GM19397 (cell line): ENCODE data around the gene TMEM45B.
A peak's percentile ranks its signal among the peaks of the same experiment; 100 is the strongest.
"Not testable (repeated sequence)": the region's sequence is repeated elsewhere in the genome, so short reads cannot be mapped to it uniquely, and the experiment has no call there.

ENCODE experiments used
- ATAC-seq: cut with Tn5 transposase; IDR thresholded peaks from one replicate; pipeline ENCODE4 v1.9.1; 2021; ENCODE audit warnings: mild to moderate bottlenecking, moderate library complexity; ENCODE audit not compliant: unreplicated experiment

The TMEM45B gene

GRCh38 chr11:129849447-129850130 is 33.9 kb downstream of the TMEM45B start:
- ATAC-seq: no peak

DNA sequence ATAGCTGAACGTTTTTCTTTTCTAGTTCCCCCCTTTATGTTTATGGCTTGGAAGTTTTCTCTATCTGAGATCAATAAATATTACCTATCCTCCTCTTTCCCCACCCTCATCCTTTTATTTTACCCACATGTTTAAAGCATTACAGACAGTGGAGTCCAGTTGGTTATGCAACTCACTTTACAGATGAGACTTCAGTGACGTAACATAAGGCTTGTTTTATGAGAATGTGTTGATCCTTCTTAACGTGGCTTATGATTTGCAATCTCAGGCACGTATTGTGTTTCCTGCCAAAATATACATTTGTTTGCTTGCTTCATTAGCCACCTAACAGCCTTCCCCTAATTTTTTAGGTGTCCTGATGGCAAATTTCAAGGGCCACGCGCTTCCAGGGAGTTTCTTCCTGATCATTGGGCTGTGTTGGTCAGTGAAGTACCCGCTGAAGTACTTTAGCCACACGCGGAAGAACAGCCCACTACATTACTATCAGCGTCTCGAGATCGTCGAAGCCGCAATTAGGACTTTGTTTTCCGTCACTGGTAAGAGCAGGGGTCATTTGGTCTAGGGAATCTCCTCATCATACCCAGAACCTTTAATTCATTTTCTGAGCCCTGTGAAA is 36.6 kb downstream of the TMEM45B start:
- no peak for ATAC-seq

DNA sequence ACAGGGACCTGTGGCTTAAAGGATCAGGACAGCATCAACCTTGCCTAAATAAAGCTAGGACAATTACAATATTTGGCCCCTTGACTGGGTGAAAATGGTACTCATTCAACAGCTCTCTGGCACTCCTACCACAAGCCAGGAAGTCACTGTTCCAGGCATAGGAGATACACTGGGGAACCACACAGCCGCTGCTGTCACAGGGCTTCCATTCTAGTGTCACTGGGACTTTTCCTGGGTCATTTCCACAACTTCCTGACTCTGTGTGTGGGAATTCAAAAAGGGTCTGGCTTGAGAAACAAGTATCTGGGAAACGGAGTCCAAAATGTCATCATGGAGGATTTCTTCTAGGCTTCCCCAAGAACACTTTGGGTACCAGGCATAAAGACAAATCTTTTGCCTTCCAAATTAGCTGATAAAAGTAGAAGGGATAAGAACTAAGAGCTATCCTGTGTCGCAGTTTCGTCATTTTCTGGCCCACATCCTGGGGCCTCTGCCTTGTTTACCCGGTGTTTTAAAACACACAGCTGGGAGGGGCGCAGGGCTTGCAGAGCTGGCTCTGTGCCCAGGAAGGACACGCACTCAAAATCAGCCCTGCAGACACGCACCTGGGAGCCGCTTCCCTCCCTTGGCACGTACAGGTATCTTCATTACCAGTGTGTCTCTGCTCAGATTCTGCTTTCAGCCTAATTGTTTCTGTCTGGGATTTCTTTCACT is 38.0 kb downstream of the TMEM45B start:
- no peak for ATAC-seq

DNA sequence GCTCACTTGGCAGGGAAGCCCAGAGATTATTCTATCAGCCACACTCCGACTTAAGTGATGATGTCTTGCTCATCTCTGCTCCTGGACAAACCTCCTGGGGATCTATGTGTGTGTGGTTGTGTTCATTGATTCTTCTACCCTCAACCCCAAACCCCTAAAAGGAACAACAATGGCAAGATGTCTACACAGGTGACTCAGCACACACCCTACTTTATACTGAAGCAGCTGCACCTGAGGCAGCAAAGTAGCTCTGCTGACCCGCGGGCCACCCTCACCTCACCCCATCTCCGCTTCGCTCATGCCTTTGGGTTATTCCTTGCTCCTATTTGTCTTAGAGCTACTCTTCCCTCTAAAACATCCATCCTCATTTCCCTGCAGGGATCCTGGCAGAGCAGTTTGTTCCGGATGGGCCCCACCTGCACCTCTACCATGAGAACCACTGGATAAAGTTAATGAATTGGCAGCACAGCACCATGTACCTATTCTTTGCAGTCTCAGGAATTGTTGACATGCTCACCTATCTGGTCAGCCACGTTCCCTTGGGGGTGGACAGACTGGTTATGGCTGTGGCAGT is 38.7 kb downstream of the TMEM45B start:
- ATAC-seq: no peak

DNA sequence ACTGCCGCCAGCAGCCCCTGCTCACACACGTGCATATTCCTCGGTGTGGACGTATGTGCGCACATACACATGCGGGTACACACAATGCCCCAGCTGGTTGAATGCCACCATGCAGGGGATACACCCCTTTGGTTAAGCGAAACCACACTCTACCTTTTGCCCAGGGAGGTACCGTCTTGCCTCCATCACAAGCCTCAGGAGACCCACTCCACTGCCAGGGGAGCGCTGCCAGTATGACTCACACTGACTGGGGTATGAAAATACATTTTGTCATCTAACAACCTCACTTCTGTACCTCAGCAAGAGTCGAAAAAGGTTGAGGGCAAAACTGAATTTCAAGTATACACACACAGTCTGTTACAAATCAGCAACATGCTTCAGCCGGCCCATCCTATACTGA is 39.4 kb downstream of the TMEM45B start:
- no peak for ATAC-seq

DNA sequence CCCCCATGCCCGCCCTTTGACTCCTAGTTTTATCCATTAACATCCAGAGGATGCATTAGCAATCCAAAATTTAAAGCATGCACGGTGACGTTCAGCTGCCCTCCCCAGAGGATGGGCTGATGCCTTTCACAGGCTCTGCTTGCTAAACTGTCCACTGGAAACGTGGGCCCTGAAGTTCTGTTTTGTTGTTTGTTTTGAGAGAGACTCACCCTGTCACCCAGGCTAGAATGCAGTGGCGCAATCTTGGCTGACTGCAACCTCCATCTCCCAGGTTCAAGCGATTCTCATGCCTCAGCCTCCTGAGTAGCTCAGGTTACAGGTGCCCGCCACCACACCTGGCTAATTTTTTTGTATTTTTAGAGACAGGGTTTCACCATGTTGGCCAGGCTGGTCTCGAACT is 40.4 kb downstream of the TMEM45B start:
- no peak for ATAC-seq

DNA sequence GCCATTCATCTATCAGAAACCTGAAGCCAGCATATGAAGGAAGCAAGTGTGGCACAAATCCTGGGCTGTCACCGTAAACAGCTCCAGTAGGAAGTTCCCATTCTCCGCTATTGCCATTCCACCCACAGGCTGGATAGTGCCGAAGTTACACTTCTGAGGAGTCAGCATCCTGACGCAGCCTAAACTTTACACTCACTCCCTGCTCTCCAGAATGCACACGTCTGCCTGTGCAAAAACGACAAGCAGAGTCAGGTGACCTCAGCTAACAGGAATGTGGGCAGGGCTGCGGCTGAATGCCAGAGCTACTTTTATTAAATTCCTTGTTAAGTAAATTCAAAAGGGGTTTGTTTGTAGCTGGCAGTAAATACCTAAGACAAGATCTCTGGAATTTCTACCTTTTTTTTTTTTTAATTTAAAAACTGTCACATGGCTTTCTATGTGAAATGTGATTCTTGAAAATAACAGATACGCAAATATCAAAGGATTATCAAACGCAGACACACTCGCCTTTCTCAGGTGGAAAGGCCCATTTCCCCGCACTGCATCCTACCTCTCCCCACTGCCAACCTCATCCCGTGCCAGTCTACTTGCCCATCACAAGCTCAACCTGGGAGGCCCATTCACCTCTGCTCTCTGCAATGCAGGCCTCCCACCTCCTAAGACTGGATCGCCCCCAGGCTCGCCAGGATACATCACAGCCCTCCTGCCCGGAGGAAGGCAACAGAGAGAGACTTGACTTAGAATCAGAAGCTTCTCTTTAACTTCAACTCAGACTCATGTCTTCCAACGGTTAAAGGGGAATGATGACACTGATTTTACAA is 46.3 kb downstream of the TMEM45B start:
- no peak for ATAC-seq

- no peak for ATAC-seq
Measured at GRCh38 chr11:129864811-129865210, 49.2 kb downstream of the TMEM45B start.

DNA sequence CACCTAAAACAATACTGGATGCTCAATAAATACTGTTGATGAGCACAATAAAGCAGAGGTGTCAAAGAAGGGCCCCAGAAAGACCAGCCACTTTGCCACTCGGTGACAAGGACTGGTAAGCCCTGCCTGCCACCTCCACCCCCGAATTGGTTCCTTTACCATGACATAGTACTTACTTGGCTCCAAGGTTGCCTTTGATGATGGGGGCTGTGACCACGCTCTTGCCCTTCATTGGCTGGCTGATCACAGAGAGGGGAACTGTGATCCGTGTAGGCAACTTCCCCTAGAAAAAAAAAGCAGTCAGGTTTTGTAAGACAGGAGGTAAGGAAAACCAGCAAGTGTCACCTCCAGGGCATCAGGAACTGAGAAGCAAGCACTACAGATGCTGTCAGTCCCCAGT is 50.1 kb downstream of the TMEM45B start:
- no peak for ATAC-seq

- no peak for ATAC-seq
Measured at GRCh38 chr11:129866311-129866710, 50.7 kb downstream of the TMEM45B start.

DNA sequence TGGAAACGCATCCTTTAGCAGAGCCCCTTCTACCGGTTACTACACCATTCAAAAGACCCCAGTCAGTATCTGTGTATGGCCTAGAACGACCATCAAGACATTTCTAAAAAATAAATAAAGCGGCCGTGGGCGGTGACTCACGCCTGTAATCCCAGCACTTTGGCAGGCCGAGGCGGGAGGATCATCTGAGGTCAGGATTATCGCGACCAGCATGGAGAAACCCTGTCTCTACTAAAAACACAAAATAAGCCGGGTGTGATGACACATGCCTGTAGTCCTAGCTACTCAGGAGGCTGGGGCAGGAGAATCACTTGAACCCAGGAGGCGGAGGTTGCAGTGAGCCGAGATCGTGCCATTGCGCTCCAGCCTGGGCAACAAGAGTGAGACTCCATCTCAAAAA is 53.0 kb downstream of the TMEM45B start:
- ATAC-seq: not testable (repeated sequence)

GRCh38 chr11:129871914-129872313 is 56.3 kb downstream of the TMEM45B start:
- ATAC-seq: no peak

DNA sequence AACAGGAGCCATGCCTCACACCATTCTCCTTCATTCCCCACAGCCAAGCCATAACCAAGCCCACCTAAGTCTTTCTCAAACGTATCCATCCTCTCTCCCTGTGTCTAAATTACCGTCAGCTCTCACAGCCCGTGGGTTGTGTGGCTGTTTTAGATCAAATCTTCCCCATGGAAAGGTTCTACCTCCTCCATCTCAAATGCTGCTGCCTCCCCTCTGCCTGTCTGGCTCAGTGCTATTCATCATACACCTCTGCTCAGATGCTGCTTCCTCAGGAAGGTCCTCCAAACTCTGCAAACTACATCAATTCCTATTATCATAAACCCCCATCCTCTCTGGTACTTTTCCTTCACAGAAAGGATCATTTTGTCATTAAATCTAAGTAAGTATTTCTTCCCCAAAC is 64.7 kb downstream of the TMEM45B start:
- no peak for ATAC-seq

DNA sequence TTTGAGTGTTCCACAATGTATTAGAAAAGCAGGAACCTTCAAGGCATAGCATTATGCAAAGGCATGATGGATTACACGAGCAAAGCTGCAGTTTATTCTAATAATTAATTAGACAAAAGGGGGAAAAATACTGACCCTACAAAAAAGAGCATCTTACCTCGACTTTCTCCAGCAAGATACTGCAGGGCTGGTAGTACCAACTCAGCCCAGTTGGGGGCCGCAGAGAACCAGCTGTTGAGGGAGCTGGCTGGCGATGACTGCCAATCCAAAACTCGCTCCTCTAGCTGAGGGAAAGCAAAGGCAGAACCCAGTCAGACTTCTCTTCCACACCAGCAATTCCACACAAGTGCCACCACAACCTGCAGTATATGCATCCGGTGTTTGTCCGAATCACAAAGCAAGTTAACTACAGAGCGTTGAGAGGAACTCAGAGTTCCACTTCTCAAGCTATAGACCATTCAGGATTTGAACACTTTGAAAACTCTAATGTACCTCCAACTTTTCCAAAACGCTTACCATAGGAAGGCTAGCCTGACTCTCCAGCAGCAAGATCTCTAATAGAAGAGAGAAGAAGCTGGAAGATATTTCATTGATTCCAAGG is 66.0 kb downstream of the TMEM45B start:
- no peak for ATAC-seq

DNA sequence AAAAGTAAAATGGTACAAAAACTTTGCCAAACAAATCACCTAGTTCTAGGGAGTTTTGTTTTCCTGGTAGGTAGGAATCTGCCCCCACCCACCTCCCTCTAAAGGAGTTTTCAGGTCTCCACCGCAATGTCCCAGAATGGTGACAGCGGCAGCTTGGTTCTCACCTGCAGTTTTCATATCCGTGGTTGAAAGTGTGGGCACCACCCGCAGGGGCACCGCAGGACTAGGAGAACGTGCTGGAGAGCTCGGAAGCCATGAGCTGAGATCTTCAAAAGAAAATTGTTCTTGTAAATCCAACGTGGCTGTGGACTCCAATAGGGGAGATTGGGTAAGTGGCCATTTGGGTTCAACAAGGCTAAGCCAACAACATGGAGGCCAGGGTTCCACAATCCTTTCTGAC is 68.9 kb downstream of the TMEM45B start:
- ATAC-seq: no peak

- ATAC-seq: no peak
Measured at GRCh38 chr11:129885381-129885780, 69.7 kb downstream of the TMEM45B start.

- no peak for ATAC-seq
Measured at GRCh38 chr11:129888451-129888850, 72.8 kb downstream of the TMEM45B start.

DNA sequence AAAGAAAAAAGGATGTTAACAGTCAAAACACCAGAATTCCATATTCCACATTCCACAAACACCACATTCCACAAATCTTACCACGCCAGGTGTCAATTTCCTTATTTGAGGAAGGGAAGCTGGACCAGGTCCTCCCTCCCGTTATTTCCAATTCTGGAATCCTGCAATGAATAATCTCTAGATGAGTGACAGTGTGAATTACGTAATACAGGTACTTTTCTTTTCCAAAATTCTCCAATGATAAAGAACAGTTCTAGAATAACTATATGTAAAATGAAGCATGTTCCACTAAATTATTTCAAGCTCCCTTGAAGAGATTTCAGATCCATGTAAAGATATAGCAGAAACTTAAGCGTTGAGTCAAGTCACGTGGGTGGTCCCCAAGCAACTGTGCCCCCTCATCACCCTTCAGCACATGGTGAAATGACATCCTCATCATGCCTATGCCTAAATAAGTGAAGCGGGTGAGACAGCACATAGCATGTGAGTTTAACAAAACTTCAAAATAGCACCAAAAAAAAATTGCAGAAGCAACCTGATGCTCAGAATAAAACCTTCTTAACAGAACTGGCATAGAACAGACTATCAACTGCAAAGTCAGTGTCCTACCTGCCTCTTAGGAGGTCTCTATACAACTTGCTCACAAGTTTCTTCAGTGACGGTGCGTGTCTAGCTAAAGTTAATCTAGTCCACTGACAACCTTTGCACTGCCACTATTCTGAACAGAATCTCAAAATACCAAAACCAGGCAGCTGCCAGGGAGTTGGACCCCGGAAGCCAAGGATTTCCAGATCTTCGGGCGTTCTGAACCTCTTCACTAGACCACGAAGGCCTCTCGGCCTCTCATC is 78.9 kb downstream of the TMEM45B start:
- no peak for ATAC-seq

DNA sequence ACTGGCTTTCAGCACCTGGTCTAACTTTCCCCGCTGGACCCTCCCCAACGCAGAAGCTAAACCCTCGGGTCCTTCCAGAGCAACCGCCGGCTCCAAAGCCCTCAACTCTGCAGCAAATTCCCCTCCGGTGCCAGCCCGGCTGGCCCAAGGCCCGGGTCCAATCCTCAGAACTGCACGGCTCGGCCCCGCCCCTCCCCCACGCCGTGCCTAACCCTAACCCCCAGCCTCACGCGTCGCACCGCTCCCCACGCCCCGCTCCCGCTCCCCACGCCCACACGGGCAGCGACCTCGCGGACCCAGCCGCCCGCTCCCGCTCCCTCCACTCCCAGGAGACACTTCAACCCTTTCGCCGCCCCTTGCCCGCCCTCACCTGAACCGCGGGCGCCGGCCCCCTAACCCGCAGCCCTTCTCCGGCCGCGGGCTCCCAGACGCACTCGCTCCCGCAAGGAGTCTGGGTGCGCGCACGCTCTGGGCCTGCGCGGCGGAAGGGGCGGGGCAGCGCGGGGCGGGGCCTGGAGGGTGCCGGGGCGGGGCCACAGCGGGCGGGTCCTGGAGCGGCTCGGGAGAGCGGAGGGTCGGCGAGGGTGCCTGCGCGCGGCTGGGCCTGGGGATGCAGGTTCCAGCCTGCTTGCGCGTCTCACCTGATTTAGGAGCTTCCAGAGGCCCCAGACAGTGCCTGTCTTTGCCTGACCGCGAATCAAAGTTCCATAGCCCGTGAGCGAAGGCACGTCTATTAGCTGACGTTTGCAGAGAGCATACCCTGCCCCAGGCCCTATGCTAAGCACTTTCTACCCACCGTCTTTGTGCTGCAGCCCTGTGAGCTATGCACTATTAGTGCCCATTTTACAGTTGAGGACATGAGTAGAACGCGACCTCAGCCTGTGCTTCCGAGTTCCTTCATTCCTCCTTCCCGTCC is 79.7 kb downstream of the TMEM45B start, which contains the start of gene NFRKB:
Gene NFRKB (minus strand): TSS at position 453 of the 916 bp plus-strand sequence. CDS start 2,729 bp downstream, outside the sequence.
- peak; percentile 96 for ATAC-seq
